ENCODE results near the gene JAM2. TPM values are rescaled to one million over a fixed set of nuclear protein-coding genes. Genes with fewer than 3 reads are reported as not detected.

Gene JAM2
- total RNA-seq, 1 experiment from 2014 or later = 1.7 TPM

DNA sequence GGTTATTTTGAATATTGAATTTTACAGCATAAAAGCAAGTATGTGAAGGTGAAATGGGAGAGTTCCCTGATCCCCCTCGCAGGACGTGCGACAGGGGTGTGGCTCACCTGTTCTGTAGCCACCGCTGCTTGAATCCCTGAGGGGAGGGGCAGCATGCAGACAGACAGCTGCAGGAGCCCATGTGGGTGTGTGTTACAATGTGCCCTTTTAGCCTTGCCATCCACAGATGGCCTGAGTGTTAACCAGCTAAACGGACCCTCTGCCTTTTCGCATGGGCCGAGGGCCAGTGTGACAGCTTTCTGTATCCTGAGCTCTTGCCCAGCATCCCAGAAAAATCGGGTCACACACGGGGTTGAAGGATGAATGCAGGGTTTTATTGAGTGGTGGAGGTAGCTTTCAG is 43.3 kb downstream of the JAM2 start:
- CTCF ChIA-PET = no interaction called here
- Histone ChIP-seq H3K4me3 (ENCODE audit: low read depth, low read length, poor library complexity, severe bottlenecking) (no peak overlapping the region), H3K27ac (ENCODE audit: low read depth, low read length, poor library complexity, severe bottlenecking) (no peak overlapping the region), H3K9me3 (ENCODE audit: low read depth, low read length, poor library complexity, severe bottlenecking) (no peaks in the 10 kb centered on the region), H3K36me3 (ENCODE audit: insufficient read depth, low read length, poor library complexity, severe bottlenecking) (no peaks in the 10 kb centered on the region), H3K4me1 (ENCODE audit: insufficient read depth, low read length, poor library complexity, severe bottlenecking) (no peaks in the 10 kb centered on the region), H3K27me3 (replicated peaks; ENCODE audit: insufficient read depth, low read depth, low read length, poor library complexity) (no peaks in the 10 kb centered on the region)
- intact Hi-C loops (cut with micrococcal nuclease; ENCODE audit: unreplicated experiment) = no loop called here
- no TSS peak for BruUV-seq (replicated peaks)
- DNase-seq (ENCODE audit: low spot score) = no peak
- POLR2A ChIA-PET (ENCODE audit: low non-redundant PET) = no interaction called here
- TF ChIP-seq EZH2 (IDR thresholded peaks at IDR 0.05; ENCODE audit: borderline replicate concordance, low read depth, low read length, poor library complexity, severe bottlenecking) = no peak

GRCh38 chr21:25687787-25688186 is 48.7 kb downstream of the JAM2 start:
- TF ChIP-seq CTCF (conservative IDR thresholded peaks at IDR 0.05; ENCODE audit: low read depth, low read length) = no peak
- TF ChIP-seq EZH2 (IDR thresholded peaks at IDR 0.05; ENCODE audit: borderline replicate concordance, low read depth, low read length, poor library complexity, severe bottlenecking) = no peak
- no peaks in the 10 kb centered on the region for H3K27me3 ChIP-seq (replicated peaks; ENCODE audit: insufficient read depth, low read depth, low read length, poor library complexity)
- no TSS peak for BruUV-seq (replicated peaks)
- H3K4me1 ChIP-seq (ENCODE audit: insufficient read depth, low read length, poor library complexity, severe bottlenecking) = no peaks in the 10 kb centered on the region
- ChIA-PET POLR2A (ENCODE audit: low non-redundant PET) (no interaction called here), CTCF (no interaction called here)
- H3K36me3 ChIP-seq (ENCODE audit: insufficient read depth, low read length, poor library complexity, severe bottlenecking) = no peaks in the 10 kb centered on the region
- intact Hi-C loops (cut with micrococcal nuclease; ENCODE audit: unreplicated experiment) = no loop called here
- H3K9me3 ChIP-seq (ENCODE audit: low read depth, low read length, poor library complexity, severe bottlenecking) = no peaks in the 10 kb centered on the region
- H3K4me3 ChIP-seq (ENCODE audit: low read depth, low read length, poor library complexity, severe bottlenecking) = no peak overlapping the region
- H3K27ac ChIP-seq (ENCODE audit: low read depth, low read length, poor library complexity, severe bottlenecking) = no peak overlapping the region
- no peak for DNase-seq (ENCODE audit: low spot score)

DNA sequence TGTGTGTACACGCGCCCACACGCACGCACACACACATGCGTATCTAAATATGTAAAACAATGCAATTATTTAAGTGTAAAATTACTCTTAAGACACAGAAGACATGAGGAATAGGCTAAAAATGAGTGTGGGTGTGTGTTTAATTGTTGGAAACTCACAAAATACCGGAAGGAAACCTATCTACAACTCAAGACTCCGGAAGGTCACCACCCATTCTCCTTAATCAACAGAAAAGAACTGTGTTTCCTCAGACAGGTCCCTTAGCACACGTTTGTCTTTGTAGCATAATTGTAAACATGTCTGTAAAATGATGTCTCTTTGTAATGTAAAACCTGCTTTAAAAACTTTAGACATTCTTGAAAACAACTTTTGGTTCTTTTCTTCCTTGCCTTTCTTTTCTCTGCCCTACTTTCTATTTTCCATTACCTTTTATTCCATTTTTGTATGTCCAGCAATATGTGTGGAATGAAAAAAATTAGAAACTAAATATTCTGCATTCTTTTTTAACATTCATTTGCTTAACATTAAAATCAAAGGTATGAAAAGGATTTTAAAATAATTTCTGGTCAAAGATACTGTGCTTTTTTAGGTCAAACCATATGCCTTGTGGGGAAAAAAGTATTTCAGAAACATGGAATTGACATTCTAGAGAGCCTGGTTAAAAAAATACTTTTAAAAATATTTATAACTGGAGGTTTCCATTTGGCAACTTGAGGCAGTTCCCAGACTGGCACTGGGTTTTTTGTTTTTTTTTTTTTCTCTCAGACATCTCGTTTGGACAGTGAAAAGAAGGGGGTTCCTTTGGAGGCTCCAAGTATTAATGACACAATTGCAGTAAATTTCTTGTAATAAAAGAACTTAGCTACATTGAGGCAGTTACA is 49.5 kb downstream of the JAM2 start:
- ChIA-PET CTCF (no interaction called here), POLR2A (ENCODE audit: low non-redundant PET) (no interaction called here)
- no peaks in the 10 kb centered on the region for H3K9me3 ChIP-seq (ENCODE audit: low read depth, low read length, poor library complexity, severe bottlenecking)
- DNase-seq (ENCODE audit: low spot score) = no peak
- no peaks in the 10 kb centered on the region for H3K36me3 ChIP-seq (ENCODE audit: insufficient read depth, low read length, poor library complexity, severe bottlenecking)
- H3K4me3 ChIP-seq (ENCODE audit: low read depth, low read length, poor library complexity, severe bottlenecking) = no peak overlapping the region
- no peaks in the 10 kb centered on the region for H3K4me1 ChIP-seq (ENCODE audit: insufficient read depth, low read length, poor library complexity, severe bottlenecking)
- BruUV-seq (replicated peaks) = no TSS peak
- intact Hi-C loops (cut with micrococcal nuclease; ENCODE audit: unreplicated experiment) = no loop called here
- no peaks in the 10 kb centered on the region for H3K27me3 ChIP-seq (replicated peaks; ENCODE audit: insufficient read depth, low read depth, low read length, poor library complexity)
- H3K27ac ChIP-seq (ENCODE audit: low read depth, low read length, poor library complexity, severe bottlenecking) = no peak overlapping the region
- TF ChIP-seq CTCF (conservative IDR thresholded peaks at IDR 0.05; ENCODE audit: low read depth, low read length) (no peak), EZH2 (IDR thresholded peaks at IDR 0.05; ENCODE audit: borderline replicate concordance, low read depth, low read length, poor library complexity, severe bottlenecking) (no peak)

- Histone ChIP-seq H3K36me3 (ENCODE audit: insufficient read depth, low read length, poor library complexity, severe bottlenecking) (no peaks in the 10 kb centered on the region), H3K4me3 (ENCODE audit: low read depth, low read length, poor library complexity, severe bottlenecking) (no peak overlapping the region), H3K27ac (ENCODE audit: low read depth, low read length, poor library complexity, severe bottlenecking) (no peak overlapping the region), H3K27me3 (replicated peaks; ENCODE audit: insufficient read depth, low read depth, low read length, poor library complexity) (no peaks in the 10 kb centered on the region), H3K4me1 (ENCODE audit: insufficient read depth, low read length, poor library complexity, severe bottlenecking) (no peaks in the 10 kb centered on the region), H3K9me3 (ENCODE audit: low read depth, low read length, poor library complexity, severe bottlenecking) (no peaks in the 10 kb centered on the region)
- no TSS peak for BruUV-seq (replicated peaks)
- TF ChIP-seq CTCF (conservative IDR thresholded peaks at IDR 0.05; ENCODE audit: low read depth, low read length) (no peak), EZH2 (IDR thresholded peaks at IDR 0.05; ENCODE audit: borderline replicate concordance, low read depth, low read length, poor library complexity, severe bottlenecking) (no peak)
- ChIA-PET CTCF (no interaction called here), POLR2A (ENCODE audit: low non-redundant PET) (no interaction called here)
- intact Hi-C loops (cut with micrococcal nuclease; ENCODE audit: unreplicated experiment) = no loop called here
- no peak for DNase-seq (ENCODE audit: low spot score)
These were observed 50.2 kb downstream of the JAM2 start for GRCh38 chr21:25689226-25689625.

All from A673 (cell line).